ENCODE measurements around the gene NRXN3.
A peak's percentile ranks its signal among the peaks of the same experiment; 100 is the strongest.

Gene NRXN3

GRCh38 chr14:78927261-78927660, 757.1 kb downstream of the NRXN3 start:
- H3K4me3 ChIP-seq (ENCODE audit: low read length), result no peak overlapping the region
- TF ChIP-seq CTCF (conservative IDR thresholded peaks at IDR 0.05; ENCODE audit: low read depth, low read length), result no peak
- no peak for DNase-seq (ENCODE audit: low read depth)

DNA sequence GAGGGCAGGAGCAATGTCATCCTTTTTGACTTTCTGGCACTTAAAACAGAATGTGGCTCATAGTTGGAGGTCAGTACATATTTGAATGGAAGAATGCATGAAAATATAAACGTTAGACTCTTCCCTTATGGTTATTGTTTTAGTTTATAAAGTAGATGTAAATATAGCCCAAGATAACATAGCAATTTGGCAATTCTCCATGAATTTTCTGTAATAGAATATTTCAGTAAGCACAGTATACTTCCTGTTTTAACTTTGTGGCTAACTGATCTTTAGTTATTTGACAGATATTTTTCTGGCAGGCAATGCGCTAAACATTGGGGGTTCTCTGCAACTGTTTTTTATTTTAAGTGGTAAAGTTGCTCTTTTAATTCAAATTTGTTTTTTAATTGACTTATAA, 763.0 kb downstream of the NRXN3 start:
- TF ChIP-seq CTCF (conservative IDR thresholded peaks at IDR 0.05; ENCODE audit: low read depth, low read length), result no peak
- DNase-seq (ENCODE audit: low read depth), result no peak

DNA sequence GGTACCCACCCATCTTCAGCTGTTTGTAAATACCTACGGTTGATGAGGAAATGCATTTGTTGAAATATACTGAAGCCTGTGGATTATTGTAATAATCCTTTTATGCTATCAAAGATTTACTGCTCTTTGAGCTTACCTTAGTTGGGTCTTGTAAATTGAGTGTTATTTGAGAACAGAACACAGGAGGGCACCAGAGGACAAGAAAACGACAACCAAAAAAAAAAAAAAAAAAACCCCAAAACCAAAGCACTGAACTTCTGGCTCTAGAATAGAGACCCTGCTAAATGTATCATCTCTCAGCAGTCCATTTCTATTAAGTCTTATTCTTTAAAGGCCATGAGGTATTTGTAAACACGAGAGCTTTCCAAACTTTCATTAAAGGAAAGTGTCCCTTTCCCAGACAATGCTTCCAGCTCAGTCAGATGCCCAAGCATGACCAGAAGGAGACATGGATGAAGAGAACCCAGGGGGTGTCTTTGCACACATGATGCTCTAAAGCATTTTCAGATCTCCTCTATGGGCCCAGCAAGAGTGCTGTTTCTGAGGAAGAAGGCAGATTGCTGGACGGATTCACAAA, 763.9 kb downstream of the NRXN3 start:
- DNase-seq (ENCODE audit: low read depth), result no peak
- TF ChIP-seq CTCF (conservative IDR thresholded peaks at IDR 0.05; ENCODE audit: low read depth, low read length), result peak; percentile 50
- H3K4me3 ChIP-seq (ENCODE audit: low read length), result no peak overlapping the region

More for the DNA sequence above, 763.0 kb downstream of the NRXN3 start:
- no peak overlapping the region for H3K4me3 ChIP-seq (ENCODE audit: low read length)

DNA sequence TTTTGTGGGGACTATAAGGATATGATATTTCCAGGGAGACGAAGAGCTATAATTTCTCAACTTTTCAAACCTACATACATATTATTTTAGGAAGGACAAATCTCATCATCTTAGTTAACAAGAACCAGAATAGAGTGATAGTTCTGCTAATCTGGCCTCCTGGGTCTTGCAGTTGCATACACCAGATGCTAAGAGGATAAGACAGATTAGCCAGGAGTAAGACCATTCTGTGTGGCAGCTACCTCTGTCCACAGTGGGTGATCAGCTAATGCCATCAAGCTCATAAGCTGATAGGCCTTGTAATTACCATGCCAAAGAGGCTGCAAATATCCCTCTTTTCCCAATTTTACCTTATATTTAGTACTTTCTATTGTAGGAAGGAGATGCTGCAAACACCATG, 776.8 kb downstream of the NRXN3 start:
- no peak for DNase-seq (ENCODE audit: low read depth)
- TF ChIP-seq CTCF (conservative IDR thresholded peaks at IDR 0.05; ENCODE audit: low read depth, low read length), result no peak
- no peak overlapping the region for H3K4me3 ChIP-seq (ENCODE audit: low read length)

- no peak for DNase-seq (ENCODE audit: low read depth)
- TF ChIP-seq CTCF (conservative IDR thresholded peaks at IDR 0.05; ENCODE audit: low read depth, low read length), result no peak
These were observed 777.5 kb downstream of the NRXN3 start for GRCh38 chr14:78947681-78948080.

GRCh38 chr14:78950649-78951048, 780.5 kb downstream of the NRXN3 start:
- TF ChIP-seq CTCF (conservative IDR thresholded peaks at IDR 0.05; ENCODE audit: low read depth, low read length), result no peak
- peak; percentile 4 for DNase-seq (ENCODE audit: low read depth)
- H3K4me3 ChIP-seq (ENCODE audit: low read length), result no peak overlapping the region

More at GRCh38 chr14:78947681-78948080, 777.5 kb downstream of the NRXN3 start:
- H3K4me3 ChIP-seq (ENCODE audit: low read length), result no peak overlapping the region

DNA sequence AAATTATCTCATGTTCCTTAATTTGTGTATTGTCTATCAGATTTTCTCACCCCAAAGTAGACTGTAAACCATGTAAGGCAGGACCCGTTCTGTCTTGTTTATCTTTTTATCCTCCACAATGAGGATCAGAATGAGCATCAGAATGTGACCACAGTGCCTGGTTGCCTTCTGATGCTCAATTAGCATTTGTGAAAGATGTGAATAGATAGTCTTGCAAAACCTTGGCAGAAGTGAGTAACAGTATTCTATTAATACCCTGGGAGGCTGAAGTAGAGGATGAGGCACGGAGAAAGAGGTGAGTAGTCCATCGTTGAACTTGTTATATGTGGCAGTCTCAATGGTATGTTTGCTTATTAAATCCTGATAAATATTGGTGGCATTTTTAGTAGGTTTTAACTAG, 781.4 kb downstream of the NRXN3 start:
- H3K4me3 ChIP-seq (ENCODE audit: low read length), result no peak overlapping the region
- no peak for DNase-seq (ENCODE audit: low read depth)
- no peak for TF ChIP-seq CTCF (conservative IDR thresholded peaks at IDR 0.05; ENCODE audit: low read depth, low read length)
